D721Med (cell line): Measurements from ENCODE around the gene P2RY12.

ENCODE experiments used
- DNase-seq: peaks from one replicate; pipeline ENCODE4 v3.0.0; 2011; ENCODE audit warnings: low spot score; ENCODE audit not compliant: insufficient read length
- FAIRE-seq: peaks from 2 replicates; lab custom pipeline; 2011; peaks lifted over from hg19 to GRCh38; lab: Jason Lieb, UNC
- CTCF ChIP-seq: IDR thresholded peaks from 2 replicates; pipeline ENCODE4 v1.5.1; 2012; ENCODE audit warnings: mild to moderate bottlenecking, control low read depth; ENCODE audit not compliant: insufficient read depth; ENCODE audit errors: missing control alignments

The P2RY12 gene

GRCh38 chr3:151320131-151320530 lies 64.4 kb downstream of the P2RY12 start:
- no peak for TF ChIP-seq CTCF
- no peak for FAIRE-seq
- no peak for DNase-seq

- DNase-seq, result no peak
- no peak for TF ChIP-seq CTCF
- no peak for FAIRE-seq
These were observed 64.9 kb downstream of the P2RY12 start for GRCh38 chr3:151319628-151320027.

GRCh38 chr3:151318991-151319390 lies 65.6 kb downstream of the P2RY12 start:
- no peak for FAIRE-seq
- TF ChIP-seq CTCF, result no peak

GRCh38 chr3:151318313-151318712 lies 66.2 kb downstream of the P2RY12 start:
- no peak for DNase-seq
- TF ChIP-seq CTCF, result no peak
- no peak for FAIRE-seq

More at GRCh38 chr3:151318991-151319390, 65.6 kb downstream of the P2RY12 start:
- DNase-seq, result no peak

- TF ChIP-seq CTCF, result no peak
- DNase-seq, result no peak
- no peak for FAIRE-seq
These were observed 68.1 kb downstream of the P2RY12 start, which contains the start of gene GPR87 for GRCh38 chr3:151316267-151316991. Gene GPR87, minus strand, starts transcription at chr3:151316820. Its CDS starts 16,720 bp downstream, at chr3:151300100.

GRCh38 chr3:151315846-151316245 lies 68.7 kb downstream of the P2RY12 start:
- FAIRE-seq, result no peak
- DNase-seq, result no peak
- no peak for TF ChIP-seq CTCF

GRCh38 chr3:151315136-151315535 lies 69.4 kb downstream of the P2RY12 start:
- no peak for TF ChIP-seq CTCF
- FAIRE-seq (no peak), DNase-seq (no peak)
